Measurements from ENCODE around the gene FILIP1L.

Gene FILIP1L

GRCh38 chr3:99976584-99976983 is 137.7 kb downstream of the FILIP1L start:
- DNase-seq (ENCODE audit: low read depth, low spot score), result no peak

GRCh38 chr3:99974989-99975388 is 139.3 kb downstream of the FILIP1L start:
- DNase-seq (ENCODE audit: low read depth, low spot score), result no peak

GRCh38 chr3:99972380-99973104 is 141.8 kb downstream of the FILIP1L start:
- no peak for DNase-seq (ENCODE audit: low read depth, low spot score)

DNA sequence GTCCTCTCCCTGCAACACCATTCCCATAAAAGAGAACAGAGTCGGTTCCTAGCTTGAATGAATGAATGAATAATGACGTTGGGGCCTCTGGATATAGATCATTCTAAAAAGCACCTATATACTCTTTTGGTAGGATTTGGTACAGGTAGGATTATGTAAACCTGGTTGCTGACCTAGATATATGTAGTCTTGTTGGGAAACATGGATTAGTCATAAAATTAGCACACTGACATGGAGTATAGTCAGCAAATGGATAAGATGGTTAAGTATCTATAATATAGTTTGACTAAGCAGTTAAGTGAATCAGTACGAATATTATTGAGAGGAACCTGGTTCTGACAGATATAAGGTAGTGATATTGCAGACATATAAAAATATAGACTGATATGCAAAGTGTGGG is 142.5 kb downstream of the FILIP1L start:
- DNase-seq (ENCODE audit: low read depth, low spot score), result no peak

DNA sequence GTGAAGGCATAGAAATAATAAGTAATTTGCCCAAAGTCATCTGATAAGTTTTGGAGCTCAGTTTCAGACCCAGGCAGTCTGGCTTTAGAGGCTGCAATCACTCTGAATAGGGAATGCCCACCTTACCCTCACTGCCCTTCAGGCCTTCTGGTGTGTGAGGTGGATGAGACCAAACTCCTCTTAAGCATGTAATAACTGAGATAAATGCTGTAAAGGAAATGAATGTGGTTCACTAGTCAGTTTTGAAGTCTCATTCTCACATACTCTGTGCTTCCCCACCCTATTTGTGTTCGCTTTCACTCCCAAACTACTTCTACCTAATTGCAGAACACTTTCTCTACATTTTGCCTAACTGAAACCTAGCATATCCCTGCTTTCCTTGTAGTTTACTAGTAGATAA is 144.1 kb downstream of the FILIP1L start:
- no peak for DNase-seq (ENCODE audit: low read depth, low spot score)

GRCh38 chr3:99969136-99969535 is 145.2 kb downstream of the FILIP1L start:
- no peak for DNase-seq (ENCODE audit: low read depth, low spot score)

DNA sequence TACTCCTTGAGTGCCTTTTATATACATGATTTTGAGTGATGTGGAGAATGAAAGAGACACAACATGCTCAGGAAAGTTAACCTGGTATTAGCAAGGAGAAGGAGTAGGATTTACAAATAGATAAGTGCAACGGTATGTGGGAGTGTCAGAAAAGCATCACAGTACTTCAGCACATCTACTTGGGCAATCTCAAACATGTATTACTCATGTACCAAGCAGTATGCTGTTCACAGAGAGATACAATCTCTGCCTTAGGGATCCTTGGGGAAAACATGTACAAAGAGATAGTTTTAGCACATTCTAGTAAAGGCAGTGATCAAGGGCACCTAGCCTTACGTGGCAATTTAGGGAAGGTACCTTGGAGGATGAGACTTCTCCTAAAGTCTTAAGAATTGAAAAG is 146.5 kb downstream of the FILIP1L start:
- DNase-seq (ENCODE audit: low read depth, low spot score), result no peak

GRCh38 chr3:99966662-99967416 is 147.5 kb downstream of the FILIP1L start:
- DNase-seq (ENCODE audit: low read depth, low spot score), result no peak

GRCh38 chr3:99965681-99966408 is 148.5 kb downstream of the FILIP1L start:
- no peak for DNase-seq (ENCODE audit: low read depth, low spot score)

- DNase-seq (ENCODE audit: low read depth, low spot score), result no peak
Measured at GRCh38 chr3:99965077-99965476, 149.2 kb downstream of the FILIP1L start.

DNA sequence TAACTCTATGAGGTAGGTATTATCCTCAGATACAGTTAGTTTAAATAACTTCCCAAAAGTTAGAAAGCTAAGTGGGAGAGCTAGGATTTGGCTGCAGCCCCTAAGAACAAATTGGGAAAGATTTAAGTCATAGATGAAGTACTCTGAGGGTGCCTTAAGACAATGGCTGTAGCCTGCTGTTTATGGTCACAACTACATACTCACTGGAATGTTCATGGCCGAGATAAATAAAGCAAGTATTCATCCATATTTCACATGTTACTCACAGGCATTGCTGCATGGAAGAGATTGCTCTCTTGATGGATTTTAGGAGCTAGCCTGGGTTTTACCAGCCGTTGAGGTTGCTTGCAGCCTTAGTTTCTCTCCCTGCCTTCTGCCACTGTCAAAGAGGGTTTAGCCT is 151.6 kb downstream of the FILIP1L start:
- DNase-seq (ENCODE audit: low read depth, low spot score), result no peak

GRCh38 chr3:99961756-99962515 is 152.4 kb downstream of the FILIP1L start:
- no peak for DNase-seq (ENCODE audit: low read depth, low spot score)

GRCh38 chr3:99960941-99961340 is 153.4 kb downstream of the FILIP1L start:
- DNase-seq (ENCODE audit: low read depth, low spot score), result no peak

- DNase-seq (ENCODE audit: low read depth, low spot score), result no peak
Measured at GRCh38 chr3:99960123-99960878, 154.0 kb downstream of the FILIP1L start.

- DNase-seq (ENCODE audit: low read depth, low spot score), result no peak
Measured at GRCh38 chr3:99958222-99958912, 155.9 kb downstream of the FILIP1L start.

GRCh38 chr3:99957151-99957796 is 157.0 kb downstream of the FILIP1L start:
- DNase-seq (ENCODE audit: low read depth, low spot score), result no peak

DNA sequence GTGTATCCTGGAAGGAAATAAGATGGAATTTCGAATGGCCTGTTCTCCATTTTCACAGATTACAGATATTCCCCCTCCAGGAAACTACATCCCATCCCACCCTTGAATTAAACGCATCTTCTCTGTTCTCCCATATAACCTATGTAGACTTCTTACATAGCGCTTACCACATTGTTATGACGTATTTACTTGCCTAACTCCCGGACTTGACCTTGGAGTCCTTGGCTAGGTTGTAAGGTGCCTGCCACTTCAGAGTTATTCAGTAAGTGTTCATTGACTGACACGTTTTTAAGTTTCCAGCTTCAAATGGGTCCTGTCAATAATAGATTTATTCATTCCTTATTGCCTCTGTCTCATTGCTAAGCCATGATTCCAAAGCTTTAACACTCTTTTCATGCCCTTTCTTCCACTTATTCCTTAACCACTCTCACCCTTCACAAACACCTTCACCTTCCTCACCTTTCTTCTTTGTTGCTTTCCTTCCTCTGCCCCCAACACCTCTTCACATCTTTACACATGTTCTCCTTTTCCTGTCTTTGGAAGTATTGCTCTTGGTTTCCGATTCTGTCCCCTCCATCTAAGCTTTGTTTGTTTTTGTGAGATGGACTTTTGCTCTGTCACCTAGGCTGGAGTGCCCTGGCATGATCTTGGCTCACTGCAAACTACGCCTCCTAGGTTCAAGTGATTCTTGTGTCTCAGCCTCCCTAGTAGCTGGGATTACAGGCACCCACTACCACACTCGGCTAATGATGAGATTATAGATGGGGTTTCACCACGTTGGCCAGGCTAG is 158.3 kb downstream of the FILIP1L start:
- DNase-seq (ENCODE audit: low read depth, low spot score), result no peak

DNA sequence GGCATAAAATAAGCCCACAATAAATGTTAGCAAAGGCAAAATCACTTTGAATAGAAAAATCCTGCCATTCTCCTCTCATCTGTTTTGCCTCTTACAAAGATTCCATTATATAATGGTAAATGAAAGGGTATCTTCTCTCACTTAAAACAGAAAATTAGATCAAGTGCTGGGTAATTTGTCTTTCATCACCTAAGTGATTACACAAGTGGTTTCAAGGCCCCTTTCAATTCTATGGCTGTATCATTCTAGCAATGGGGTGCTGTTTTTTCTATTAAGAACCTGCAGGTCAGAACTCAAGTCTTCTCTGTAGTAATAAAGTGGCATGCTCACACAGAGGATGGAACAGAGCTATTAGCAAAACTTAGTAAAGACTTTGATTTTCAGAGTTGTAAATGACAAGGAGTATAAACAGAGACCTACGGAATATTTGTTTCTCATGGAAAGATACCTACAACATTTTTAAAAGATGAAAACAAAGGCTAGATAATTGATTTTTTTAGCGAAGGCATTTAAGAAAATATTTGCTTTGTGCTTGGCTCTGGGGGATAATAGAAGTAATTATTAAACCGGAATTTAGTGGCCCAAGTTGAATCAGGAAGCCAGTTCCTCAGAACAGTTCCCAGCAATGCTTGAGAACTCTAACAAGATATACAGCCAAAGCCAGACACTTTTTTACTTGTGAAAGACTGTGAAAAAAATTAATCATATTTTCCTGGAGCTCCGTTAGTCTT is 159.2 kb downstream of the FILIP1L start:
- no peak for DNase-seq (ENCODE audit: low read depth, low spot score)
